Measurements from ENCODE around the gene GRID1. TPM values are rescaled to one million over a fixed set of nuclear protein-coding genes. Genes with fewer than 3 reads are reported as not detected.

Gene GRID1
- total and polyA plus RNA-seq, 9 of the 15 experiments (the other 6 are each of a cell fraction or from before 2014, with no cell fraction given), result 0.01 to 7.2 (median 1.2) TPM

DNA sequence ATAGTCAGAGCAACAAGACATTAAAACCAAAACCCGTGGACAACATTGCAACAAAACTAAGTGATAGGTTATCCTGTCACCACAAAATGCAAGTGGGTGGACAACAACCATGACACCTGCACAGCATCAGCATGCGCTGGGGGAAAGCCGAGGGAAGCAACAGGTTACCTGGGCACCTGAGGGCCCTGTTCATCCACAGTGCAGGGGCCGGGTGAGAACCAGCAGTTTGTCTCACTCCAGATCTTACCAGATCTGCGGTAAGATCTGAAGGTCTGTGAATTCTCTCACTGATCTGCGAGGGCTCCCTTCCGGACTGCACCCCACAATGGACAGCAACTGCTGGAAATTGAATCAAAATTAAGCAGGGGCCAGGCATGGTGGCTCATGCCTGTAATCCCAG is 30.5 kb upstream of the GRID1 start:
- 2% methylated on average over 7 of the region's 7 CpGs for WGBS (ENCODE audit: insufficient coverage, low coverage, missing lambda C conversion rate)
- H3K27me3 ChIP-seq (ENCODE audit: control insufficient read depth in 2 of 2, insufficient read depth in 2 of 2, low read length in 2 of 2), result peaks cover 0 to 19% of the 10 kb centered on the region in 2 experiments; a peak in 3 of 5 replicates
- H3K4me2 ChIP-seq (ENCODE audit: insufficient read depth, low read length), result no peak overlapping the region
- TF ChIP-seq, protein P1, sequence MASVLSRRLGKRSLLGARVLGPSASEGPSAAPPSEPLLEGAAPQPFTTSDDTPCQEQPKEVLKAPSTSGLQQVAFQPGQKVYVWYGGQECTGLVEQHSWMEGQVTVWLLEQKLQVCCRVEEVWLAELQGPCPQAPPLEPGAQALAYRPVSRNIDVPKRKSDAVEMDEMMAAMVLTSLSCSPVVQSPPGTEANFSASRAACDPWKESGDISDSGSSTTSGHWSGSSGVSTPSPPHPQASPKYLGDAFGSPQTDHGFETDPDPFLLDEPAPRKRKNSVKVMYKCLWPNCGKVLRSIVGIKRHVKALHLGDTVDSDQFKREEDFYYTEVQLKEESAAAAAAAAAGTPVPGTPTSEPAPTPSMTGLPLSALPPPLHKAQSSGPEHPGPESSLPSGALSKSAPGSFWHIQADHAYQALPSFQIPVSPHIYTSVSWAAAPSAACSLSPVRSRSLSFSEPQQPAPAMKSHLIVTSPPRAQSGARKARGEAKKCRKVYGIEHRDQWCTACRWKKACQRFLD (CRISPR knock-in tag; IDR thresholded peaks at IDR 0.05), result no peak
- no peak for TF ChIP-seq PPARD (CRISPR knock-in tag; IDR thresholded peaks at IDR 0.05)
- TF ChIP-seq, protein P2, sequence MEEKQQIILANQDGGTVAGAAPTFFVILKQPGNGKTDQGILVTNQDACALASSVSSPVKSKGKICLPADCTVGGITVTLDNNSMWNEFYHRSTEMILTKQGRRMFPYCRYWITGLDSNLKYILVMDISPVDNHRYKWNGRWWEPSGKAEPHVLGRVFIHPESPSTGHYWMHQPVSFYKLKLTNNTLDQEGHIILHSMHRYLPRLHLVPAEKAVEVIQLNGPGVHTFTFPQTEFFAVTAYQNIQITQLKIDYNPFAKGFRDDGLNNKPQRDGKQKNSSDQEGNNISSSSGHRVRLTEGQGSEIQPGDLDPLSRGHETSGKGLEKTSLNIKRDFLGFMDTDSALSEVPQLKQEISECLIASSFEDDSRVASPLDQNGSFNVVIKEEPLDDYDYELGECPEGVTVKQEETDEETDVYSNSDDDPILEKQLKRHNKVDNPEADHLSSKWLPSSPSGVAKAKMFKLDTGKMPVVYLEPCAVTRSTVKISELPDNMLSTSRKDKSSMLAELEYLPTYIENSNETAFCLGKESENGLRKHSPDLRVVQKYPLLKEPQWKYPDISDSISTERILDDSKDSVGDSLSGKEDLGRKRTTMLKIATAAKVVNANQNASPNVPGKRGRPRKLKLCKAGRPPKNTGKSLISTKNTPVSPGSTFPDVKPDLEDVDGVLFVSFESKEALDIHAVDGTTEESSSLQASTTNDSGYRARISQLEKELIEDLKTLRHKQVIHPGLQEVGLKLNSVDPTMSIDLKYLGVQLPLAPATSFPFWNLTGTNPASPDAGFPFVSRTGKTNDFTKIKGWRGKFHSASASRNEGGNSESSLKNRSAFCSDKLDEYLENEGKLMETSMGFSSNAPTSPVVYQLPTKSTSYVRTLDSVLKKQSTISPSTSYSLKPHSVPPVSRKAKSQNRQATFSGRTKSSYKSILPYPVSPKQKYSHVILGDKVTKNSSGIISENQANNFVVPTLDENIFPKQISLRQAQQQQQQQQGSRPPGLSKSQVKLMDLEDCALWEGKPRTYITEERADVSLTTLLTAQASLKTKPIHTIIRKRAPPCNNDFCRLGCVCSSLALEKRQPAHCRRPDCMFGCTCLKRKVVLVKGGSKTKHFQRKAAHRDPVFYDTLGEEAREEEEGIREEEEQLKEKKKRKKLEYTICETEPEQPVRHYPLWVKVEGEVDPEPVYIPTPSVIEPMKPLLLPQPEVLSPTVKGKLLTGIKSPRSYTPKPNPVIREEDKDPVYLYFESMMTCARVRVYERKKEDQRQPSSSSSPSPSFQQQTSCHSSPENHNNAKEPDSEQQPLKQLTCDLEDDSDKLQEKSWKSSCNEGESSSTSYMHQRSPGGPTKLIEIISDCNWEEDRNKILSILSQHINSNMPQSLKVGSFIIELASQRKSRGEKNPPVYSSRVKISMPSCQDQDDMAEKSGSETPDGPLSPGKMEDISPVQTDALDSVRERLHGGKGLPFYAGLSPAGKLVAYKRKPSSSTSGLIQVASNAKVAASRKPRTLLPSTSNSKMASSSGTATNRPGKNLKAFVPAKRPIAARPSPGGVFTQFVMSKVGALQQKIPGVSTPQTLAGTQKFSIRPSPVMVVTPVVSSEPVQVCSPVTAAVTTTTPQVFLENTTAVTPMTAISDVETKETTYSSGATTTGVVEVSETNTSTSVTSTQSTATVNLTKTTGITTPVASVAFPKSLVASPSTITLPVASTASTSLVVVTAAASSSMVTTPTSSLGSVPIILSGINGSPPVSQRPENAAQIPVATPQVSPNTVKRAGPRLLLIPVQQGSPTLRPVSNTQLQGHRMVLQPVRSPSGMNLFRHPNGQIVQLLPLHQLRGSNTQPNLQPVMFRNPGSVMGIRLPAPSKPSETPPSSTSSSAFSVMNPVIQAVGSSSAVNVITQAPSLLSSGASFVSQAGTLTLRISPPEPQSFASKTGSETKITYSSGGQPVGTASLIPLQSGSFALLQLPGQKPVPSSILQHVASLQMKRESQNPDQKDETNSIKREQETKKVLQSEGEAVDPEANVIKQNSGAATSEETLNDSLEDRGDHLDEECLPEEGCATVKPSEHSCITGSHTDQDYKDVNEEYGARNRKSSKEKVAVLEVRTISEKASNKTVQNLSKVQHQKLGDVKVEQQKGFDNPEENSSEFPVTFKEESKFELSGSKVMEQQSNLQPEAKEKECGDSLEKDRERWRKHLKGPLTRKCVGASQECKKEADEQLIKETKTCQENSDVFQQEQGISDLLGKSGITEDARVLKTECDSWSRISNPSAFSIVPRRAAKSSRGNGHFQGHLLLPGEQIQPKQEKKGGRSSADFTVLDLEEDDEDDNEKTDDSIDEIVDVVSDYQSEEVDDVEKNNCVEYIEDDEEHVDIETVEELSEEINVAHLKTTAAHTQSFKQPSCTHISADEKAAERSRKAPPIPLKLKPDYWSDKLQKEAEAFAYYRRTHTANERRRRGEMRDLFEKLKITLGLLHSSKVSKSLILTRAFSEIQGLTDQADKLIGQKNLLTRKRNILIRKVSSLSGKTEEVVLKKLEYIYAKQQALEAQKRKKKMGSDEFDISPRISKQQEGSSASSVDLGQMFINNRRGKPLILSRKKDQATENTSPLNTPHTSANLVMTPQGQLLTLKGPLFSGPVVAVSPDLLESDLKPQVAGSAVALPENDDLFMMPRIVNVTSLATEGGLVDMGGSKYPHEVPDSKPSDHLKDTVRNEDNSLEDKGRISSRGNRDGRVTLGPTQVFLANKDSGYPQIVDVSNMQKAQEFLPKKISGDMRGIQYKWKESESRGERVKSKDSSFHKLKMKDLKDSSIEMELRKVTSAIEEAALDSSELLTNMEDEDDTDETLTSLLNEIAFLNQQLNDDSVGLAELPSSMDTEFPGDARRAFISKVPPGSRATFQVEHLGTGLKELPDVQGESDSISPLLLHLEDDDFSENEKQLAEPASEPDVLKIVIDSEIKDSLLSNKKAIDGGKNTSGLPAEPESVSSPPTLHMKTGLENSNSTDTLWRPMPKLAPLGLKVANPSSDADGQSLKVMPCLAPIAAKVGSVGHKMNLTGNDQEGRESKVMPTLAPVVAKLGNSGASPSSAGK (IDR thresholded peaks at IDR 0.05), result no peak
- TF ChIP-seq ZFP36 (IDR thresholded peaks at IDR 0.05; ENCODE audit: low read depth, low read length, partially characterized antibody), result no peak
- no peak for TF ChIP-seq RBM17 (IDR thresholded peaks at IDR 0.05; ENCODE audit: borderline replicate concordance, low read depth, low read length)
- no peak for TF ChIP-seq ZNF766 (CRISPR knock-in tag; conservative IDR thresholded peaks at IDR 0.05)
- no peak for TF ChIP-seq BDP1 (IDR thresholded peaks at IDR 0.05; ENCODE audit: insufficient read depth, insufficient read length)
- no peak for TF ChIP-seq ZZZ3 (IDR thresholded peaks at IDR 0.05)
- no peak for TF ChIP-seq HDAC2 (IDR thresholded peaks at IDR 0.05)
- TF ChIP-seq TARDBP (IDR thresholded peaks at IDR 0.05), result no peak
- TF ChIP-seq DPF2 (IDR thresholded peaks at IDR 0.05), result no peak
- TF ChIP-seq MECOM (CRISPR knock-in tag; IDR thresholded peaks at IDR 0.05), result no peak
- in situ Hi-C loops (cut with MboI) (loop anchor here (5.0 kb wide), 1 partner anchor 185 kb away; no protein-coding TSS in a partner anchor), intact Hi-C loops (cut with micrococcal nuclease) (no loop called here)
- H3K9ac ChIP-seq (ENCODE audit: insufficient read depth in 1 of 2, low read depth in 2 of 2, low read length in 2 of 2), result no peak overlapping the region
- no peaks in the 10 kb centered on the region for H3K79me2 ChIP-seq (ENCODE audit: control insufficient read depth, insufficient read depth, low read length)
- ATAC-seq (no peak), FAIRE-seq (no peak), DNase-seq (ENCODE audit: extremely low read depth in 1 of 4, low spot score in 3 of 4) (no peak)
- H2AFZ ChIP-seq (ENCODE audit: low read depth, low read length), result no peak overlapping the region
- H3K4me1 ChIP-seq (replicated peaks in 1 of 2; ENCODE audit: control insufficient read depth in 2 of 2, insufficient read depth in 2 of 2, low read length in 2 of 2), result peaks cover 0 to 21% of the 10 kb centered on the region in 2 experiments; a peak in 2 of 5 replicates
- BruUV-seq (replicated peaks), result no TSS peak
- ChIA-PET CTCF (ENCODE audit: low intra/inter-chr PET ratio) (no interaction called here), POLR2A (no interaction called here)
- H3K4me3 ChIP-seq, result no peak overlapping the region
- no peak overlapping the region for H3K27ac ChIP-seq (ENCODE audit: extremely low read depth, low read depth, low read length)
- no peaks in the 10 kb centered on the region for H3K9me3 ChIP-seq (replicated peaks; ENCODE audit: control insufficient read depth, insufficient read depth, low read depth, low read length)
- H4K20me1 ChIP-seq (replicated peaks; ENCODE audit: control insufficient read depth, insufficient read depth, low read length), result no peaks in the 10 kb centered on the region
- H3K36me3 ChIP-seq (ENCODE audit: control insufficient read depth, insufficient read depth, low read length), result no peaks in the 10 kb centered on the region
- H3K9me1 ChIP-seq (ENCODE audit: control insufficient read depth, insufficient read depth, low read length), result no peaks in the 10 kb centered on the region
